Measurements from ENCODE around the gene ZNF32.

DNA sequence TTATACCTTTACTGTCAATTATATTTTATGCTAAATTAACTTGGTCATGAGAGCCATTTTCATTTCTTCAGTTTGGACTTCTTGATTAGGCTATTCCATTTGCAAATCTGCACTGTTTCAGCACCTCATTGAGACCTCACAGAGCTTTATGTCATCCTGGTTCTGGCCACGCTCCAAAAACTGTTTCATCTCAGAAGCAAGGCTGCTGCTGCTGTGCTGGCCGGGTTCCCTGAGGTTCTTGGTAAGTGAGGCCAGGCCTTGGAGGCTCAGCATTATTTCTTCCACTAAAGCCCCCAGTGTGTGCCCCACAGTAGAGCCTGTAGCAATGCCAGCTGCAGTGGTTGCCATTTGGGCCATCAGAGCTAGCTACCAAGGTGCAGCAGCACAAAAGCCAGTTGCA is 50.2 kb downstream of the ZNF32 start:
- TF ChIP-seq, protein P1, sequence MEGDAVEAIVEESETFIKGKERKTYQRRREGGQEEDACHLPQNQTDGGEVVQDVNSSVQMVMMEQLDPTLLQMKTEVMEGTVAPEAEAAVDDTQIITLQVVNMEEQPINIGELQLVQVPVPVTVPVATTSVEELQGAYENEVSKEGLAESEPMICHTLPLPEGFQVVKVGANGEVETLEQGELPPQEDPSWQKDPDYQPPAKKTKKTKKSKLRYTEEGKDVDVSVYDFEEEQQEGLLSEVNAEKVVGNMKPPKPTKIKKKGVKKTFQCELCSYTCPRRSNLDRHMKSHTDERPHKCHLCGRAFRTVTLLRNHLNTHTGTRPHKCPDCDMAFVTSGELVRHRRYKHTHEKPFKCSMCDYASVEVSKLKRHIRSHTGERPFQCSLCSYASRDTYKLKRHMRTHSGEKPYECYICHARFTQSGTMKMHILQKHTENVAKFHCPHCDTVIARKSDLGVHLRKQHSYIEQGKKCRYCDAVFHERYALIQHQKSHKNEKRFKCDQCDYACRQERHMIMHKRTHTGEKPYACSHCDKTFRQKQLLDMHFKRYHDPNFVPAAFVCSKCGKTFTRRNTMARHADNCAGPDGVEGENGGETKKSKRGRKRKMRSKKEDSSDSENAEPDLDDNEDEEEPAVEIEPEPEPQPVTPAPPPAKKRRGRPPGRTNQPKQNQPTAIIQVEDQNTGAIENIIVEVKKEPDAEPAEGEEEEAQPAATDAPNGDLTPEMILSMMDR (conservative IDR thresholded peaks at IDR 0.05; ENCODE audit: low read length), result no peak
- no peak for TF ChIP-seq EZH2phosphoT487 (IDR thresholded peaks at IDR 0.05; ENCODE audit: borderline replicate concordance, low read depth, low read length)

Data from OCI-LY7 (cell line).